Suprapubic skin (tissue), 4 donors: Measurements from ENCODE around the gene SEMA3D. TPM values are rescaled to one million over a fixed set of nuclear protein-coding genes. Genes with fewer than 3 reads are reported as not detected.

Experiments used
- DNase-seq, 2 donors: peaks; one replicate each; pipeline ENCODE4 v3.0.0-alpha.2; 2019; ENCODE audit warnings: low spot score in 2 of 2
- H3K27ac ChIP-seq: fragments of 200-600 bp; sonication (generic); one replicate; pipeline ENCODE4 v1.5.1; 2019
- H3K27me3 ChIP-seq: fragments of 200-600 bp; sonication (generic); one replicate; pipeline ENCODE4 v1.5.1; 2019
- H3K36me3 ChIP-seq: fragments of 200-600 bp; sonication (generic); one replicate; pipeline ENCODE4 v1.5.1; 2019
- H3K4me1 ChIP-seq: fragments of 200-600 bp; sonication (generic); one replicate; pipeline ENCODE4 v1.5.1; 2019
- H3K4me3 ChIP-seq: fragments of 200-600 bp; sonication (generic); one replicate; pipeline ENCODE4 v1.5.1; 2019; ENCODE audit warnings: mild to moderate bottlenecking
- H3K9me3 ChIP-seq: fragments of 200-600 bp; sonication (generic); one replicate; pipeline ENCODE4 v1.5.1; 2019
- CTCF ChIP-seq, 2 donors: fragments of 200-600 bp in 1 of 2; fragments of 450-650 bp in 1 of 2; sonication (generic) in 1 of 2; IDR thresholded peaks; one replicate each; pipeline ENCODE4 v1.5.1; 2016 to 2019; ENCODE audit warnings: antibody characterized with exemption in 2 of 2, mild to moderate bottlenecking in 1 of 2, moderate library complexity in 1 of 2
- EP300 ChIP-seq: sonication (generic); formaldehyde crosslinking; IDR thresholded peaks from one replicate; pipeline ENCODE4 v1.6.1; 2017; ENCODE audit warnings: antibody characterized with exemption
- POLR2A ChIP-seq, 2 donors: fragments of 450-650 bp; IDR thresholded peaks; one replicate each; pipeline ENCODE4 v1.6.1; 2017; ENCODE audit warnings: antibody characterized with exemption in 2 of 2, mild to moderate bottlenecking in 2 of 2, moderate library complexity in 2 of 2
- POLR2AphosphoS5 ChIP-seq, 3 donors: sonication (generic); formaldehyde crosslinking; IDR thresholded peaks; one replicate each; pipeline ENCODE4 v1.6.1; 2017; ENCODE audit warnings: antibody characterized with exemption in 3 of 3
- WGBS: methylation state at CpG from one replicate; pipeline ENCODE4 v1.1.5; 2018; 5-methylcytosine and 5-hydroxymethylcytosine counted together
- total RNA-seq, 4 donors: library from RNA; depleted of rRNA; stranded (reverse); fragments of >200 nt; gene quantifications; one replicate each; pipeline ENCODE4 v1.1.0, GENCODE V29; 2016

SEMA3D gene
- total RNA-seq, 4 donors from 2014 or later, result 1.9 to 5.9 (median 3.6) TPM

GRCh38 chr7:85226361-85227085 is 39.7 kb upstream of the SEMA3D start:
- 83% methylated on average over 3 of the region's 3 CpGs for WGBS

GRCh38 chr7:85224171-85224570 is 37.3 kb upstream of the SEMA3D start:
- no peaks in the 10 kb centered on the region for H3K4me1 ChIP-seq
- no peaks in the 10 kb centered on the region for H3K27me3 ChIP-seq
- TF ChIP-seq POLR2A (IDR thresholded peaks at IDR 0.05) (no peak), POLR2AphosphoS5 (IDR thresholded peaks at IDR 0.05) (no peak), CTCF (IDR thresholded peaks at IDR 0.05) (no peak), EP300 (no peak)
- H3K9me3 ChIP-seq, result no peaks in the 10 kb centered on the region
- H3K27ac ChIP-seq, result no peak overlapping the region
- H3K4me3 ChIP-seq, result no peak overlapping the region
- no peak for DNase-seq
- WGBS, result 44% methylated on average over 3 of the region's 3 CpGs
- no peaks in the 10 kb centered on the region for H3K36me3 ChIP-seq

More at GRCh38 chr7:85226361-85227085, 39.7 kb upstream of the SEMA3D start:
- no peaks in the 10 kb centered on the region for H3K4me1 ChIP-seq
- H3K36me3 ChIP-seq, result no peaks in the 10 kb centered on the region
- no peak overlapping the region for H3K4me3 ChIP-seq
- no peak overlapping the region for H3K27ac ChIP-seq
- no peaks in the 10 kb centered on the region for H3K27me3 ChIP-seq
- no peak for DNase-seq
- TF ChIP-seq EP300, result no peak
- TF ChIP-seq POLR2AphosphoS5 (IDR thresholded peaks at IDR 0.05), result no peak
- no peak for TF ChIP-seq POLR2A (IDR thresholded peaks at IDR 0.05)
- no peak for TF ChIP-seq CTCF (IDR thresholded peaks at IDR 0.05)
- H3K9me3 ChIP-seq, result no peaks in the 10 kb centered on the region

GRCh38 chr7:85222522-85222921 is 35.7 kb upstream of the SEMA3D start:
- no peaks in the 10 kb centered on the region for H3K27me3 ChIP-seq
- H3K36me3 ChIP-seq, result no peaks in the 10 kb centered on the region
- no peak overlapping the region for H3K4me3 ChIP-seq
- WGBS, result 88% methylated on average over 4 of the region's 4 CpGs
- TF ChIP-seq CTCF (IDR thresholded peaks at IDR 0.05), result no peak
- no peak for TF ChIP-seq POLR2A (IDR thresholded peaks at IDR 0.05)
- no peaks in the 10 kb centered on the region for H3K4me1 ChIP-seq
- no peak overlapping the region for H3K27ac ChIP-seq
- DNase-seq, result no peak
- no peaks in the 10 kb centered on the region for H3K9me3 ChIP-seq

GRCh38 chr7:85221796-85222195 is 34.9 kb upstream of the SEMA3D start:
- Histone ChIP-seq H3K27me3 (no peaks in the 10 kb centered on the region), H3K27ac (no peak overlapping the region), H3K36me3 (no peaks in the 10 kb centered on the region), H3K9me3 (no peaks in the 10 kb centered on the region), H3K4me3 (no peak overlapping the region), H3K4me1 (no peaks in the 10 kb centered on the region)
- TF ChIP-seq EP300, result no peak
- TF ChIP-seq CTCF (IDR thresholded peaks at IDR 0.05), result no peak
- TF ChIP-seq POLR2A (IDR thresholded peaks at IDR 0.05), result no peak
- TF ChIP-seq POLR2AphosphoS5 (IDR thresholded peaks at IDR 0.05), result no peak
- DNase-seq, result no peak

GRCh38 chr7:85220651-85221050 is 33.8 kb upstream of the SEMA3D start:
- Histone ChIP-seq H3K4me1 (no peaks in the 10 kb centered on the region), H3K27me3 (no peaks in the 10 kb centered on the region), H3K27ac (no peak overlapping the region), H3K4me3 (no peak overlapping the region), H3K36me3 (no peaks in the 10 kb centered on the region), H3K9me3 (no peaks in the 10 kb centered on the region)
- TF ChIP-seq POLR2AphosphoS5 (IDR thresholded peaks at IDR 0.05), result no peak
- TF ChIP-seq CTCF (IDR thresholded peaks at IDR 0.05), result no peak
- no peak for TF ChIP-seq EP300
- TF ChIP-seq POLR2A (IDR thresholded peaks at IDR 0.05), result no peak
- no peak for DNase-seq
